ENCODE results near the gene NRG3.

The NRG3 gene

GRCh38 chr10:82390866-82391658 is 516.1 kb downstream of the NRG3 start:
- DNase-seq (ENCODE audit: low read depth, low spot score): no peak

GRCh38 chr10:82391971-82392370 is 517.0 kb downstream of the NRG3 start:
- DNase-seq (ENCODE audit: low read depth, low spot score): no peak

- DNase-seq (ENCODE audit: low read depth, low spot score): no peak
Observed at GRCh38 chr10:82392533-82392932, 517.5 kb downstream of the NRG3 start.

GRCh38 chr10:82394122-82394521 is 519.1 kb downstream of the NRG3 start:
- DNase-seq (ENCODE audit: low read depth, low spot score): no peak

DNA sequence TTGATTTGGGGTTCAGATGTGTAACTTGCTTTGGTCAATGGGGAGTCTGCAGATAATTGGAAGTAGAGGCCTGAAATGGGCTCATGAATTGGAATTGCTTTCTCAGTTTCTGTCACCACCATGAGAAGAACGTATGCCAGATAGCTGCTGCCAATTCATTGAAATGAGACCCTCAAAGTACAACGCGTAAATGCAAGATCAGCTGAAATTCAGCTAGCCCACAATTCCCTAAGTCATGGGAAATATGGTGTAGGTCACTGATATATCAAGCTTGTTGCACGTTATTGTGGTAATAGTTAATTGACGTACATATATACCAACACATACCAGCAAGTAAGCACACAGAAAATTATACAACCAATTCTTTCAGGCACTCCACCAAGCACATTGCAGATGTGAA is 520.0 kb downstream of the NRG3 start:
- DNase-seq (ENCODE audit: low read depth, low spot score): no peak

- DNase-seq (ENCODE audit: low read depth, low spot score): no peak
Observed at GRCh38 chr10:82396886-82397285, 521.9 kb downstream of the NRG3 start.

DNA sequence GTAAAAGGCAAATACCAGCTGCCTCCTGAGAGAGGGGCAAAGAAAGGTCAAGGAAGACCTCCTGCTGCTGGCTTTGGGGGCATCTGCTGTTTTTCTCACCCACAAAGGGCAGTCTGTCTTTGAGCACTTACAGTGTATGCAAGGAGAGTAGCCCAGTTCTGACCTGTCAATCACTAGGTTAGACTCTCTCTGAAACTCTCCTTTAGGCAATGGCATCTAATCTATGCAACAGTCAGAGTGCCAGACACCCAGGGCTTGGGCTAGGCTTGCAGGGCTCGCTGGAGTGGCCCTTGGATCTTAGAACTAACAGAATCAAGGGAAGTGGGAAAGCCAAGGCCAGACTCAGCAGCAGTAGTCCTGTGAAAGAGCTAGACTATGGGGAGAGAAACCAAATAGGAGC is 522.9 kb downstream of the NRG3 start:
- DNase-seq (ENCODE audit: low read depth, low spot score): no peak

GRCh38 chr10:82399850-82400249 is 524.9 kb downstream of the NRG3 start:
- DNase-seq (ENCODE audit: low read depth, low spot score): no peak

DNA sequence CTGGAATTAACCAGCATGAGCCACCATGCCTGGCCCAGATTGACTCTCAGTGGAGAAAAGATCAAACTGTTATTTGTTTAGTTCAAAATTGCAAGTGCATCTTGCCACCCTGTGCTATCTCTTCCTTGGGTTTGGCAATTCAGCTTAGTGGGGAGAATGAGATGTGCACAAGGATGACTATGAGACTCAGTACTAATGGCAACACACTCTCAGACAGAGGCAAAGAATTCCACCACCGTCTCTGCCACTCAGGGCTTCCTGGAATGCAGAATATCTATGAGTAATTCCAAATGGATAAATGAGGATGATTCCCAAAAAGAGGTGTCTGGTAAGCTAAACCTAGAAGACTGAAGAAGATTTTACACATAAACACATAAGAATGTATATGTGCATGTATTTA is 525.8 kb downstream of the NRG3 start:
- DNase-seq (ENCODE audit: low read depth, low spot score): no peak

GRCh38 chr10:82402906-82403401 is 528.0 kb downstream of the NRG3 start:
- DNase-seq (ENCODE audit: low read depth, low spot score): no peak

GRCh38 chr10:82409671-82410070 is 534.7 kb downstream of the NRG3 start:
- no peak for DNase-seq (ENCODE audit: low read depth, low spot score)

GRCh38 chr10:82411416-82411815 is 536.4 kb downstream of the NRG3 start:
- no peak for DNase-seq (ENCODE audit: low read depth, low spot score)

DNA sequence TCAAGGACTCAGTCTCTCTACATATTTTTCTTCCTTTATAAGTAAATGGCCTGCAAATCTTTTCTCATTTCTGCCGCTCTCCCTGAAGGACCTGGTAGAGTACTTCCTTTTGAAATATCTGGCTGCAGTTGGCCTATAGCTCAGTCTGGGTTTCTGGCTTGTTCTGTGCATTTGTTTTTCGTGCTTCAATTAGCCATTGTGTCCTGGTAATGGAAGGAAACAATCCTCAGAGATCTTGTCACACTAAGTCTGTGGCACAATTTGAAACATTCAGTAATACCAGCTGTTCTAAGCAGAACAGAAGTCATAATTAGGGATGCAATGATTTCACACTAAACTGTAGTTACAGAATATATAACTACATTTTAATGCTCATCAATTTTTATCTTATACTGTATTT is 545.0 kb downstream of the NRG3 start:
- DNase-seq (ENCODE audit: low read depth, low spot score): no peak

DNA sequence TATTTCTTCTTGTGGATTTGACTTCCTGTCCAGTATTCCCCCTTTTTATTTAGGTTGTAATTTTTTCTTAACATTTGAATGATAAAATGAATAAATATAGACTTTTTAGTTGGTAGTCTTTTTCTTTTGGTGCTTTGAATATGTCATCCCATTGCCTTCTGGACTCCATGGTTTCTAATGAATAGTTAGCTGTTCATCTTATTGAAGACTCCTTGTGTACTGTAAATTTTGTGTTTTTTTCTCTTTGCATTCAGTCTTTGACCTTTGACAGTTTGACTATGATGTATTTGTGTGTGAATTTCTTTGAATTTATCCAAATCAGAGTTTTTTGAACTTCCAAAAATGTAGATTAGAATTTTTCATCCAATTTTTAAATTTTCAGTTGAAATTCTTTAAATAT is 554.3 kb downstream of the NRG3 start:
- DNase-seq (ENCODE audit: low read depth, low spot score): no peak

GRCh38 chr10:82438277-82438676 is 563.3 kb downstream of the NRG3 start:
- DNase-seq (ENCODE audit: low read depth, low spot score): no peak

DNA sequence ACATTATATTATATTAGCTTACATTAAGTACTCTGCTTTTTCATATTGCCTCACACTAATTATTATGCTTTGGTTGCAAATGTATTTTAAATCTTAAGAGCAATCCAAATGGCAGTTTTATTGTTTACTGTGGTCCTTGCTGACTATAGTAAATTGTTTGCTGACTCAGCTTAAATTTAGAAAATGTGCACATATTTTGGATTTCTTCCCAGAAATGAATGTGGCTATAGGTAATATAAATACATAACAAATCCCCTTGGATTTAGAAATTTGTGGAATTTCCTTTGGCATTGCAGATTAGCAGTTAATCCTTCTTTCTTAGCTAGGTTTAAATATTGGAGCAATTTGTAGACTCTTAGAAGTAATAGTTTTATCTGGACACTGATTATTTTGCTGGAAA is 565.8 kb downstream of the NRG3 start:
- no peak for DNase-seq (ENCODE audit: low read depth, low spot score)

- no peak for DNase-seq (ENCODE audit: low read depth, low spot score)
Observed at GRCh38 chr10:82452046-82452445, 577.1 kb downstream of the NRG3 start.

GRCh38 chr10:82452676-82453075 is 577.7 kb downstream of the NRG3 start:
- no peak for DNase-seq (ENCODE audit: low read depth, low spot score)

DNA sequence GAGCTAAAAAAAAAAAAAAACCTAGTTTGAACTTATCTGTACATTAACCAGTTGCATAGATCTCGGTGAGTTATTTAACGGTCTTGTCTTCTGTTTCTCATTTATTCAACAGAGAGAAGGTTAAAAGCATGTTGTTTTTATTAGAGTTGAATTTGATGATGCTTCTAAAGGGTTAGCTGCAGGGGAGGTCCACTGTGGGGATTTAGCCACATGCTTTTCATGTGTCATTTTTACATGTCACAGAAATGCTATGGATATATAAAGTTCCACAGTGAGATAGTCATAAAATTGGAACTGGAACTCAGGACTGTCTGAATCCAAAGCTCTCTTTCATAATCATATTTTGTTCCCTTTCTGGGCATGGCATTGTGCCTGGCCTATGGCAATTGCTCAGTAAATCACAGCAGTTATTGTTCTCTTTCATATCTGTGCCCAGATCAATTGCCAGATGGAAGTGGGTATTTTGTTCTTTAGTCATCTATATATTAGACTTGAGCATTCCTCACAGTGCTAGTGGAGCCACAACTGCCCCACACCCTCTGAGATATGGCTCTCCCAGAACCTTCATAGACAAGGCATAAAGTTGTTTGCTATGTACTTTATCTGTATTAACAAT is 578.8 kb downstream of the NRG3 start:
- no peak for DNase-seq (ENCODE audit: low read depth, low spot score)

GRCh38 chr10:82462910-82463551 is 588.0 kb downstream of the NRG3 start:
- no peak for DNase-seq (ENCODE audit: low read depth, low spot score)

DNA sequence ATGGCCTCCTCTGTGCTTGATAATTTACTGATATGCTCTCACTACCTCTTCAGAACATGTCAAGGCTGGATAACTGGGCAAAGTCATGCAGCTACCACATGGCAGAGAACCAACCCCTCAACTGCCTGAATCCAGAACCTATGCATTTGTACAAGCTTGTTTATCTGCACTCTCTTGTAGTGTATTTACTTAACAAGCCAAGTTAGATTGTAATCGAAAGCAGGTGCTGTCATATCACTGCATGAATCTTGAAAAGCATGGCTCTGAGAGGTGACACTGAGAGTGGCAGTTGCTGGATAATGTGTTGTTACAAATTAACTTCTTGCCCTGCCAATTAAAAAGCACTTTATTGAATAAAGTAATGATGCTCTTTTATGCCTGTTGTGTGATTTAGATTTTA is 588.6 kb downstream of the NRG3 start:
- DNase-seq (ENCODE audit: low read depth, low spot score): no peak

- DNase-seq (ENCODE audit: low read depth, low spot score): no peak
Observed at GRCh38 chr10:82464191-82464818, 589.3 kb downstream of the NRG3 start.

Data from brain pericyte (primary cell).